G401.6 (cell line): Measurements from ENCODE around the gene HPCAL1.

Experiments used
- FAIRE-seq: peaks from 2 replicates; lab custom pipeline; 2012; peaks lifted over from hg19 to GRCh38; lab: Jason Lieb, UNC

Gene HPCAL1

DNA sequence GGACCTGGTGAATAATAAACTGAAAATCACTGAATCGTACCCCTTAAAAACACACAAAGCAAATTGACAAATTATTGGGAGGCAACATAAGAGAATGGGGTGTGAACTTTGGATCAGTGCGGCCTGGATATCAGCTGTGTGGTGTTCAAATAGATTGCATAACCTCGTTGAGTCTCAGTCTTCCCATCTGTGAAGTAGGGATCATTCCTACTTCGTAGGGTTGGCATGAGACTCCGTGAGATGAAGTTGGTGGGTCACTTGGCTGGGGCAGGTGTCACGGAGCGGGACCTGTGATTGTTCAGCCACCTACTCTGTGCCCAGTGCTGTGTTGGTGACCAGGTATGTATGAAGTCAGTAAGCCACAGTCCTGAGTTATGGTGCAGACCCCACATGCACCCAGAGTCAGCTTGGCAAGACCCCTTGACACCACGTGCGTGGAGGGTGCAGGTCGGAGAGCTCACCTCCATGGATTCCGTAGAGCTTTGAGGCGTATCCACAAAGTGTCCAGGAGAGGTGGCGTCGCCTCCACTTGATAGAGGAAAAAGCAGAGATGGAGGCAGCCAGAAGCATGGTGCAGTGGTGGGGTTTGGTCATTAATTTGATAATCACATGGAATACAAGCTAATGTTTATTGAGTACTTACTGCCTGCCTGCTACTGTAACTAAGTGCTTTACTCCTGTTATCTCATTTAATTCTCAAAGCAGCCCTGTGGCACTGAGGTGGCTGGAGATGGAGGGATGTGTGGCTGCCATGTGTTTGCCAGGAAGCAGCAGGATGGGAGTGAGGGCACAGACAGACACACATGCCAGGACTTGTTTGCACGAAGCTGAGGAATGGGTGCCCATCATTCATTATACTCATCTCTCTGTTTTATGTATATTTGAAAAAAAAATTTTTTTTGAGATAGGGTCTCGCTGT lies 35.8 kb downstream of the HPCAL1 start:
- no peak for FAIRE-seq

DNA sequence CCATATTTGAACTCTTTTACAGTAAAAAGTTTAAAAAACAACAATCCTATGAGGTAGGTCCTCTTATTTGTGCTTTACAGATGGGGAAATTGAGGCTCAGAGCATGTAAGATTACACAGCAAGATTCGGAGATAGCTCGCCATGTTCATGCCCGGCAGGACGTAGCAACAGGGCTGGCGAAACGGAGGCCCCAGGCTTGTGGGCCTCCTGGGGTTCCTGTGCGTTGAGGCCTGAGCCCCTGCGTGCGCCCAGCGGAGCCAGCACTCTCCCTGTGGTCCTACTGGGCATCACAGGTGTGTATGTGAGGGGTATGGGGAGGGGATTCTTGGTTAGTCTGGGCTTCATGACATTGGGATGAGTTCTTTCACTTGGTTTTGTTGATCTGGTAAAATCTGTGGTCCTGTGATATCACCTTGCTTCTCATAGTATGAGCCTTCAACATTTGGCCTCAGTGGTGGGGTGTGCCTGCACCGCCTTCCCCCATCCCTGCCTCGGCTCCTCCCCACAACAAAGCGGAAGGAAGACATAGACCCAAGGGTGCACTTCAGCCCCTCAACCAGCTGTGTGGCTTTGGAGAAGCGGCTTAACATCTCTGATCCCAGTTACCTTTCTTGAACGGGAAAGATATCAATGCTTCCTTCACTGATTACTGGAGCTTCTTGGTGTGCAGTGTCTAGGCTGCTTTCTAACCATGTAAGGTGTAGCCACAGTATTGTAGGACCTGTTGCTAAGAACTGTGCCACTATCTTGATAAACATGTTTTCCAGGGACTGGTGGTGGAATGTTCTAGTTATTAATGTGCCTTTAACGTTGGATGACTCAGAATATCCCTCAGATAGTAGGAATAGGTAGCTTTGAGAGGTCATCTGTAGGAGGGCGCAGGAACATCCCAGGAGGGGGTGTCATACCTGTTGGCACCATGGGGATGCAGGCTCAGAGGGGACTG lies 37.2 kb downstream of the HPCAL1 start:
- no peak for FAIRE-seq

DNA sequence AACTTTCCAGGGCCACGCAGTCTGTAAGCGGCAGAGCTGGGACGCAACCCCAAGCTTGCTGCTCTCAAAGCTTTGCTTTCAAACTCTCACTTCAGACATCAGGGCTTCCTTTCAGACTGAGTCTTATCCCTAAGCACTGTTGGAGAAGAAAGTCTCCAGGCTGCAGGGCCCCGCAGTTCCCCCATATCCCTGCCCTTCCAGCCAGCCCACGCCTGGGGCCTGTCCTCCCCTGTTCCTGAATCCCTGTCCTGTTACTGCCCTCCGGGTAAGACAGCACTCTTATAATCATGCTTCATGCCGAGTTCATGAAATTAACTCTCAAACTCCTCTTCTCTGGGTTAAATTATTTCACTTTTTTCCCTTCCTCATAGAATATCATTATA lies 37.9 kb downstream of the HPCAL1 start:
- no peak for FAIRE-seq

DNA sequence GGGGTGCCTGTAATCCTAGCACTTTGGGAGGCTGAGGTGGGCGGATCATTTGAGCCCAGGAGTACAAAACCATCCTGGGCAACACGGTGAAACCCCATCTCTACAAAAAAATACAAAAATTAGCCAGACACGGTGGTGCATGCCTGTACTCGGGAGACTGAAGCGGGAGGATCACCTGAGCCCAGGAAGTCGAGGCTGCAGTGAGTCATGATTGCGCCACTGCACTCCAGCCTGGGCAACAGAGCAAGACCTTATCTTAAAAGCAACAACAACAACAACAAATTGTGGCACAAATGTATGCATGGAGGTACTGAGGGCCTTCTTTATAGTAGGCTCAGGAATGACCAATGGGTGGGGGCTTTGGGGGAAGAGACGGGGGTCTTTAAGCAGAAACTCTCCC lies 38.5 kb downstream of the HPCAL1 start:
- FAIRE-seq = no peak

DNA sequence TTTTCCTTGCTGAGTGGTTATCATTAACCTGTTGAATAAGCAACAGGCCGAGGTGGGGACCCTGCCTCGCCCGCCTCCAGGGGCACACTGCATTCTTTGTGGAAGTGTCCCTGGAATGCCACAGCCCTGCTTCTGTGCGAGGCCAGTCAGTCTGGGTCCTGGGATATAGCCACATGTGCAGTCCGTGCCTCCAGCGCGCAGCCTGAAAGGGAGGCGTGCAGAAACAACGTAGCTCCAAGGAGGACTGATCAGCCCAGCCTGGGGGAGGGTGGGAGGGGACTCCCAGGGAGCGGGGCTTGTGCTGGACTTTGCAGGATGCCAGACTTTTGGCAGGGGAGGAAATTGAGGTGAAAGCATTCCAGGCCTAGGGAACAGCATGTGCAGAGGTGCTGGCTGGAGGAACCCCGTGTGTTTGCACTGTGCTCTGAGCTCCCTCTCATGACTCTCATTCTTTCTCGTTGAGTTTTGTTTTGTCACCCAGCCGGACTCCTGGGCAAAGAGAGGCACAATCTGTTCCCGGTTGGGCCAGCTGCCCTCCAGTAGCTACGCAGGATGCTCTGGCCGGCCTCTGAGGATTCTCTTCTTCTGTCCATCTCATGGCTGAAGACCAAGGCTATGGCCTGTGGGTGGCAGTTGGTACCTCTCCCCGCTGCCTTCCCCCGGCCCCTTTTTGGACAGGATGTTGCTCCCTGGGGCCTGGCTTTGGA lies 39.7 kb downstream of the HPCAL1 start:
- FAIRE-seq = no peak

DNA sequence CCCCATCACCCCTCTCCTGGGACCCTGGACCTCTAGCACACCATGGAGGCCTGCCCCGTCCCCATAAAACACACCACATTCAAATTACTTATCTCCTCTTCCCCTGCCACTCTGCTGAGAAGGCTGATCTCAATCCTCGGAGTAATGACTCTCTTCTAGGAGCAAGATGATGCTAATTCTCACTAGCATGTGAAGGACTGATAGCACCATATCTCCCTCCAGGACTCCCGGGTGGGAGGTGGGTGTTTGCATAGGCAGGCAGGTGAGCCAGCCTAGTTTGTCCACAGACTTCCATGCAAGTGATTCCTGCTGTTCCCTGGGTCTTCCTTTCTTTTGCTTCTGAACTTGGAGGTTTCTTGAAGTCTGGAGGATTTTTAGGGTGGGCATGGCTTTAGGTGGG lies 40.5 kb downstream of the HPCAL1 start:
- no peak for FAIRE-seq

DNA sequence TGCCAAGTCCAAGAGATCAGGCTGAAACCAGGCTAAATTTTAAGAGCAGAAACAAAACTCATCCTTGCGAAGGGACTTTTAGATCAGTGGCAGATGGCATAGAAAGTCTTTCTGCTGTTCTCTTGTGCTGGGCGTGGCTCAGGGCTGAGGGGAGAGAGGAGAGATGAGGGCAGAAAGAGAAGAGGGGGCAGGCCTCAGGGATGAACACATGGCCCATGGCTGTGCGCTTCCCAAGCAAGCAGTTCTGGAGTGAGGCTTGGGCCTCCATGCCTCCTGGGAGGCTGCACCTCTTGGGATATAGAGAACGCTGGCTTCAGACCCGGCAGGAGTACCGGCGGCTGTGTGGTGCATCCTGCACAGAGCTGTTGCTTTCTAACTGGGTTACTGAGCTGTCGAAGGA lies 41.0 kb downstream of the HPCAL1 start:
- no peak for FAIRE-seq

DNA sequence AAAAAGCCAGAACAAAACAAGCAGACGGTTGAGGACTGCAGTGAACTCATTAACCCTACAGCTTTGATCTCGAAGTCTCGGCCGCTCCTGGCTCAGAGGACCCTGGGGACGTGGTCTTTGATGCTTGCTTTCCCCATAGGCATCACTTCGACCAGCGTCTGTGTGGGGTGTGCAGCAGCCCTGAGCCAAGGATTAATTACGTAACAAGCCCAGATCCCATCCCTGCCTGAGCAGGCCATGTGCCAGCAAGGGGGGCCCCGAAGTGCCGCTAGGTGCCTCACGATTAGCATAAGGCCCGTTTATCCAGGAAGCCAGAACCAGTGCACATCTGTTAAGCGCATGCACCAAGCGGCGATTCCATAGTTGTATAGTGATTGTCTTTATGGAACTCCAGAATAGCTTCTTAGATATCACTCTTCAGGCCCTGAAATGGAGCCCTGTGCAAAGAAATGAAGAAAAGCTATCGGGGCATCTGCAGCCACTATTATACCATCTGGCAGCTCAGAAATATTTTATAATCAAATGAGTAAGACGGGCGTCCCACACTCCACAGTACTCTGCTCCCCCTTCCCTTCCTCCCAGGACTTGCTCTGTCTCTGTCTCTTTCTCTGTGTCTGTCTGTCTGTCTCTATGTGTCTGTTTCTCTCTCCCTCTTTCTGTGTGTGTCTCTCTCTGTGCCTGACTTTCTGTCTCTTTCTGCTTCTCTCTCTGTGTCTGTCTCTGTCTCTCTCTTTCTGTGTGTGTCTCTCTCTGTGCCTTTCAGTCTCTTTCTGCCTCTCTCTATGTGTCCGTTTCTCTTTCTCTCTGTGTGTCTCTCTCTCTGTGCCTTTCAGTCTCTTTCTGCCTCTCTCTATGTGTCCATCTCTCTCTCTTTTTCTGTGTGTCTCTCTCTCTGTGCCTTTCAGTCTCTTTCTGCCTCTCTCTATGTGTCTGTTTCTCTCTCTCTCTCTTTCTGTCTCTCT lies 41.7 kb downstream of the HPCAL1 start:
- no peak for FAIRE-seq

DNA sequence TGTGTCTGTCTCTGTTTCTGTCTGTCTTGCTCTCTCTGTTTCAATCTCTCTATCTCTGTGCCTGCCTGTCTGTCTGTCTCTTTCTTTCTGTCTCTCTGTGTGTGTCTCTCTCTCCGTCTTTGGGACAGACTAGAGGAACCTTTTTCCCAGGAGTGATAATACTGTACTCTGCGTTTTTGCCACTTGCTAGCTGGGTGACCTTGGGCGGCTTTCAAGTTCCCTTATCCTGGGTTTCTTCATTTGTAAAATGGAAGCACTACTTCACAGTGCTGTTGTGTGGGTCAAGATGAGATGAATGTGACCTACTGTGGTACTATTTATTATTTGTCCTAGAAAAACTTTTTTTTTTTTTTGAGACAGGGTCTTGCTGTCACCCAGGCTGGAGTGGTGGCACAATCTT lies 42.4 kb downstream of the HPCAL1 start:
- FAIRE-seq = no peak

DNA sequence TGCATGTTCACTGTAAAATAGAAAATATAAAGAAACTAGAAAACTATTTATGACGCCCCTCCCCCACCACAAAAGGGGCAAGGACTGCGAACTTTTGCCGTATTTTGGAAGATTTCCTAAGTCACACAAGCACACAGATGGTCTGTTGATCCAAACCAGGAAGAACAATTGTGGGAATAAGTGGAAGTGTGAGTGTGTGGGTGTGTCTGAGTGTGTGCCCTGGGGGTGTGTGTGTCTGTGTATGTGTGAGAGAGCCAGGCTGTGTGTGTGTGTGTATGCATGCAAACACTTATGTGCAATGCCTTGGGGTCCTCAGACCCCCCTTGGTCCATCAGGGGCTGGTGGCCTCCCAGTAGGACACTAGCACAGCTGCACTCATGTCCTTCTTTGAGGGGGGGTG lies 43.1 kb downstream of the HPCAL1 start:
- no peak for FAIRE-seq

DNA sequence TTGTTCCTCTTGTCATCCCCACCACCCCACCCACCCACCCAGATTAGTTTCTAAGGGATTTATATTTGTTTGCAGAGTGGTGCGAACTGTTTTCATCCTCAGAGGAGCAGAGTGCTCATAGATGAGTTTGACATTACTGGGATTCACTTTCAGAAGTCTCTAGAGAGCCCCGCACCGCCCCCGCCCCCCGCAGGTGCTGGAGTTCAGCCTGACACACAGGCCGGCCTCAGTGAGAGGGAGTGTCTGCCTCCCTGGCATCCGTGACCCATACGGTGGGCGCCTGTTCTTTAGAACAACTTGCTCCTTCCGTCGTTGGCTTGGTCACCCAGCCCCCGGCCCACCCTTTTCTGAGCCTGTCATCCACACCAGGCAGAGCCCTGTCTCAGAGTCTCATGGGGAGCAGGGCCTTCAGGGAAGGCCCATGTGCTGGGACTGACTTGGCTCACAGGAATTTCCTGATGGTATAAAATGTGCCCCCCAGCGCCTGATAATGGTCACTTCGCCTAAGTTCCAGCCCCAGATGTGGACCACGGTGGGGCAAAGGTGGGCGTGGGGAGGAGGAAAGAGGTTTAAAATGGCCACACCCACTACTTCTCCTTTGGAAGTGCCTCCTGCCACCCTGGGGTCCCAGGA lies 44.3 kb downstream of the HPCAL1 start:
- no peak for FAIRE-seq

DNA sequence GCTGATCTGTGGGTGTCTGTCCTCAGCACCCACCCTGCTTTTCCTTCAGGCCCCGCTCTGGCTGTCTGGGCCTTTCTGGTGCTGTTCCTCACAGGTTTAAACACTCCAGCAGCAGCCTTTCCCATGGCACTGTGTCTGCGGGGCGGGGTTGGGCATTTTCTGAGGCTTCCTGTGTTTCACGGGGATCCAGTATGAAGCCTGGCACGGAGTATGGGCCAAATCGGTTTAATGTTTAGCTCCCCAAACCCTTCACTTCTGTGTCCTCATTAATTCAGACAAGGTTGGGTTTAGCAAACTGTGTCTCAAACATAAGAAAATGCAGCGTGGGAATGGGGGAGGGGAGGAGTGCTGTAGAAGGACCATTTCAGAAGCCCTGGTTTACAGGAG lies 44.9 kb downstream of the HPCAL1 start:
- no peak for FAIRE-seq

DNA sequence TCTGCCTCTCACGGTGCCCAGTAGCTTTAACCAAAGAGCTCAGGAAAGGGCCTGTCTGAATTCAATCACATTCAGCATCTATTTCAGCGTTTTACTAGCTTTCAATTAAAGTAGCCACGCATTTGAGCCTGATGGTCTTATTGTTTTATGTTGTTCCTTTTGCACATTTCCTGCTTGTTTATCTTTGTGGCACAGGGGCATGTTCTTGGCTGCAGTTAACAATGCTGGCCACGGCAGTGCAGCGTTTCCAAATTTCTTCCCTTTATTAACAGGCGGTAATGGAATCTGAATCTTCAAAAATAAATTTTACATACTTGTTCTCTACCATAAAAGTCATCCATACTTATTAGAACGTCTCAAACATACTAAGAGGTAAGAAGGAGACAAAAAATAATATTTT lies 46.2 kb downstream of the HPCAL1 start:
- FAIRE-seq = no peak

DNA sequence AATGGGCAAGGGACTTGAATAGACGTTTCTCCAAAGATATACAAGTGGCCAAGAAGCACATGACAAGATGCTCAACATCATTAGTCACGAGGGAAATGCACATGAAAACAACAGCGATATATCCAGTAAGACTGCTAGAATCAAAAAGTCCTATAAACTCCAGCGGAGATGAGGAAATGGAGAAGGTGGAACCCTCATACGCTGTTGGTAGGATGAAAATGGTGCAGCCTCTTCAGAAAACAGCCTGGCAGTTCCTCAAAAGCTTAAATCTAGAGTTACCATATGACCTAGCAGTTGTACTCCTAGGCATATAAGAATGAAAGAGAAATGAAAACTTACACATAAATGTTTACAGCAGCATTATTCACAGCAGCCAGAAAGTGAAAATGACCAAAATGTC lies 48.1 kb downstream of the HPCAL1 start:
- no peak for FAIRE-seq

DNA sequence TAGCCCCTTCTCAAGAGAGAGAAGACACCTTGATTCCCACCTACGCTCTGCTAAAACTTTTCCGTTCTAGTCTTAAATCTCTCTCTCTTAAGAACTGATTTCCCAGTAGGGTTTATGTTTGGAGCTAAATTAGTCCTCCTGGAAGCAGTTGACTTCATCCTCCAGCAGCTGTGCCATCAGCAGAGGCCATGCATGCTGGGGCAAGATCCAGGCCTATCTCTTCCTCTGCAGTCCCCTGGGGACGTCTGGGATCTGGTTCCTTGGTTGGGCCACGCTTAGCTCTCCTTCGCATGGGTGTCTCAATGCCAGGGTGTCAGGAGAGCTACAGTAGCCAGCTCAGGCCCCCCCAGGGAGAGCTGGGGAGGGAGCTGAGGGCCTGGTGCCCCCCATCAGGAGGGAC lies 49.7 kb downstream of the HPCAL1 start:
- FAIRE-seq = no peak

DNA sequence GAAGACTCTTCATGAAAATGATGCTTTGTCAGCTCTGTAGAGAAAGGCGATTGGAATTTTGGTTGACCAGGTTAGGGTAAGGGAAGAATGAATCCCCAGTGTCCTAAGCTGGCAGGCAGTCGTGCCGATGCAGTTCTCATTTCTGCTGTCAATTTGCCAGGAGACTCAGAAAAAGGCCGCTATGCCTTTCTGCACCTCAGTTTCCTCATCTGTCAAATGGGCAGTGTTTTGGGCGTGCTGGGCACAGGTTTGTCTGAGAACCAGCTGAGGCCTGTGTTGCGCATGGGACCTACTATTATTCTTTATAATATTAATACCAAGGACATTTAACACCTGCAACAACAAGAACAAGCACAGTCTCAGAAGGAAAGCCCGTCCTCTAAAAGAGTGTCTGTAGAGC lies 50.3 kb downstream of the HPCAL1 start:
- FAIRE-seq = no peak

DNA sequence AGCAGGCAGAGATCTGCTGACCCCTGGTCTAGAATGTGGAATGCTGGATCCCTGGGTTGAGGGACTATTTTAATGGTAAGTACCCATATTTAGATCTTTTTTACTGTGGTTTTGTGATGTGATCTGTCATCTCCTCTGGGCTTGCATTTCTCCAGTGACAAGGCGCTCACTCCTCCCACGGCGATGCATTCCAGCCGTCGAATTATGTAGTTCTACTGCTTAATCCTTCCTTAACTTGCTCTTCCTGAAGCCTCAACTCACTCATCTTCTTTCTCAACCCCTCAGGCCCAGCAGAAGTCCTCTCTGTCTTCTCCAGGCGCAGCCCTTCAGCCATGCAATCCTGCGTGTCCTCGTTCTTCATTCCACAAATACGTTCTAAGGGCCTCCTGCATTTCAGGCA lies 51.2 kb downstream of the HPCAL1 start:
- FAIRE-seq = no peak

DNA sequence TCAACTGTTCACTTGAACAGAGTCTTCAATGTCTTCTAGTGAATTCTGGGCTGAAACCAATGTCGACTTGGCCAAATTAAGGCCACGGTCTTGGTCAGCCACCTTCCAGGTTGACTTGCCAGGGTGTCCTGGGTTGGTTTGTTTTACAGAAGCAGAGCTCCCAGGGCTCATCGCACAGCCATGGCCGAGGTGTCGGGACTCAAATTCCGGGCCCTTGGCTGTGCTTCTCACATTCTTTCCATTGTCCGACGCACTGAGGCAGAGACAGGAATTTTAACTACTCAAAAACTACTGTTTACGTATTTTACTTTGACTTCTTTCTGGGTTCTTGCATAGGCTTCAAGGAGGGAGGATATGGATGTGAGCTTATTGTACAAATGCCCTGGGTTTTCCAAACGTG lies 51.7 kb downstream of the HPCAL1 start:
- FAIRE-seq = no peak

DNA sequence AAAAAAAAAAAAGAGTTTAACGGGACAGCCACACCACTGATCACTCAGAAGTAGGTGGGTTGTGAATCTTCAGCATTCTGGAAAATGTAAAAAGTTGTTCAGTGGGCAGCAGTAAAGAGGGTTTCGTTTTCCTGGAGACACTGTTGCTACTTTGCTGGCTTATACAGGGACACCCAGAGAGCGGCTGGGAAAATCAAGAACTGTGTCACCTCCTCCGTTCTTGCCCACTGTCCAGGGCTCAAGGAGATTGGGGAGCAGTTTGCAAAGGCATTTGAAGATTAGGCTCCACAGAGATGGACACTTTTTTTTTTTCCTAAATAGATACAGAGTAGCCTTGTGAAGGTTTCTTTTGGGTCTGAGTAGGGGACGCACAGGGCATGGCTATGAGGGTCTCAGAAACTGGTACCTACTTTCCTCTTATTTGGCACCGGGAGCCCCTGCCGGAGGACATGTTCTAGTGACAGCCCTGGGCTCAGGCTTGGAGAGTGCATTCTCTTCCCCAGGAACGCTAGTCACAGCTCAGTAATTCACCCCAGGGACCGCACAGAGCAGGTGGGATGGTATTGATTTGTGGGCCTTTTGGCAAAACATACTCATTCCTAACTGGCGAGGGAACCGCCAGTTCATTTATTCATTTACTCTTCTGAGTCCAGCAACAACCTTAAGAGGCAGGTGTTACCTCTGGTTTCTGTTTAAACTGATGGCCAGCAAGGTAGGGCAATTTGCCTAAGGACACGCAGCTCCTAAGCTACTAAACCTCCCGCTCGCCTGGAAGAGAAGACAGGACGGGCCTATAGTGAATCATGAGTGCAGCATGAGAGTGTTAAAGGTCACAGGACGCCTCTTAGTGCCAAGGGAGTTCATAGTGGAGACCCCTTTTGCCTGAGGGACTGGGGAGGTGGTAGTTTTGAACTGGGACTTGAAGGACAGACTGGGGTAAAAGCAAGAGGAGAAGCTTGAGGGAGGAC lies 53.1 kb downstream of the HPCAL1 start:
- FAIRE-seq = no peak

DNA sequence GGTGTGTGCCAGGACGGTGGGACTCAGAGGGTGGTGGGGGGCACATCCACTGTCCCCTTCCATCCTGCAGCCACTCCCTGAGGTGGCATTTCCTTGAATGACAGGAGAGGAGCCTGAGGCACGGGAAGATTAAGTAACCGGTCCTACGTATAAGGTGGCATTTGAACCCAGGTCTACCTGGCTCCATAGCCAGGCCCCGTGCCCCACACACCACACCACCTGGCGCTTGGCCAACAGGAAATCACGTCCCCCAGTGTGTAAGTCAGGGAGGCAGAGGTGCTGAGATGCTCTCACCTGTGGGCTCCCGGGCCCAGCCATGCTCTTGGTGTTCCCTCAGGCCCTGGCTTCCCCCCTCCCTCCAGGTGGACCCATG lies 53.7 kb downstream of the HPCAL1 start:
- FAIRE-seq = no peak
